ENCODE measurements around the gene SIRT3.
"Not testable (repeated sequence)": the region's sequence is repeated elsewhere in the genome, so short reads cannot be mapped to it uniquely, and the experiment has no call there.

DNA sequence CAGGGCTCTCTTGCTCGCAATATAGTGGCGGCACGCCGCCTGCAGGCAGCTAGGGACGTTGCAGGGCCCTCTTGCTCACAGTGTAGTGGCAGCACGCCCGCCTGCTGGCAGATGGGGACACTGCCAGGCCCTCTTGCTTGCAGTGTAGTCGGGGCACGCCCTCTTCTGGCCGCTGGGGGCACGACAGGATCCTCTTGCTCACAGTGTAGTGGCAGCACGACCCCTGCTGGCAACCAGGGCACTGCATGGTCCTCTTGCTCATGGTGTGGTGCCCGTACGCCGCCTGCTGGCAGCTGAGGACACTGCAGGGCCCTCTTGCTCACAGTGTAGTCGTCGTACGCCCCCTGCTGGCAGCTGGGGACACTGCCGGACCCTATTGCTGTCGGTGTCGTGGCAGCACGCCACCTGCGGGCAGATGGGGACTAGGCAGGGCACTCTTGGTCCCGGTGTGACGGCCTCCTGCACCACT, 46.3 kb downstream of the SIRT3 start:
- not testable (repeated sequence) for TF ChIP-seq CTCF, EZH2 (IDR thresholded peaks at IDR 0.05)

All from neural progenitor cell (in vitro differentiated cells).